Stimulated activated CD8-positive, alpha-beta memory T cell treated with anti-CD3 and anti-CD28 coated beads, Interleukin-4, amount 100 ng/mL, for 4 hours (primary cell): ENCODE results near the gene NCR2.

Experiments
- DNase-seq, 2 donors: peaks; one replicate each; pipeline ENCODE4 v3.0.0-alpha.2; 2020; ENCODE audit warnings: low read depth in 2 of 2, low spot score in 1 of 2

NCR2 gene

DNA sequence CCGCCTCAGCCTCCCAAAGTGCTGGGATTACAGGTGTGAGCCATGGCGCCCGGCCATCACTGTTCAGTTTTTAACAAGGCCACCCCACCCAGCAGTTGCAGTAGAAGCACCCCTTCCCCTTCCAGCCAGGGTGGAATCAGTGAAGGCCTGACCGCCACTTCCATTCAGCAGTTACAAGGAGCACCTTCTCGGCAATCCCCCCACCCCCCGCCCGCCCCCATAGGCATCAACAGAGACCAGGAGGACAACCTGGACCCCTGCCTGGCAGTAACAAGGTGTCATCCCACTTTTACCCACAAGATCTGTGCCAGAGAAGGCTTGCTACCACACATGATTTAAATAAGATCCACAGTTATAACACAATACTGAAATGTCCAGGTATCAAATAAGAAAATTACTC is 23.1 kb downstream of the NCR2 start:
- DNase-seq, result no peak

DNA sequence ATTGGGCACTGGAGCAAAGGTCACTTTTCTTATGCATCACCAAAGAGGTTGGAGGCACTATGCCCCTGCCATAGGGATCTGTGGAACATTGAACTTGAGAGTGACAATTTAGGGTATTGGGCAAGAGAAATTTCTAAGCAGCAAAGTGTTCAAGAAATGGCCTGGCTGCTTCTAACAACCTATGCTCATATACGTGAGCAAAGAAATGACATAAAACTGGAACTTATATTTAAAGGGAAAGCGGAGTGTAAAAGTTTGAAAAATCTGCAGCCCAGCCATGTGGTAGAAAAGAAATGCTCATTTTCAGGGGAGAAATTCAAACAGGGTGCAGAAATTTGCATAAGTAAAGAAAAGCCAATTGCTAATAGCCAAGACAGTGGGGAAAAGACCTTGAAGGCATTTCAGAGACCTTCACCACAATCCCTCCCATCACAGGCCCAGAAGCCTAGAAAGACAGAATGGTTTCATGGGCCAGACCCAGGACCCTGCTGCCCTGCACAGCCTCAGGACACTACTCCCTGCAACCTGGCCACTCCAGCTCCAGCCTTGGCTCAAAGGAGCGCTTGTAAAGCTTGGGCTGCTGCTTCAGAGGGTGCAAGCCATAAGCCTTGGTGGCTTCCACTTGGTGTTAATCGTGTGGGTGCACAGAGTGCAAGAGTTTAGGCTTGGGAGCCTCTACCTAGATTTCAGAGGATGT is 24.4 kb downstream of the NCR2 start:
- no peak for DNase-seq

- DNase-seq, result no peak
Measured at GRCh38 chr6:41360314-41360685, 24.9 kb downstream of the NCR2 start.

GRCh38 chr6:41366150-41366549 is 30.7 kb downstream of the NCR2 start:
- no peak for DNase-seq

DNA sequence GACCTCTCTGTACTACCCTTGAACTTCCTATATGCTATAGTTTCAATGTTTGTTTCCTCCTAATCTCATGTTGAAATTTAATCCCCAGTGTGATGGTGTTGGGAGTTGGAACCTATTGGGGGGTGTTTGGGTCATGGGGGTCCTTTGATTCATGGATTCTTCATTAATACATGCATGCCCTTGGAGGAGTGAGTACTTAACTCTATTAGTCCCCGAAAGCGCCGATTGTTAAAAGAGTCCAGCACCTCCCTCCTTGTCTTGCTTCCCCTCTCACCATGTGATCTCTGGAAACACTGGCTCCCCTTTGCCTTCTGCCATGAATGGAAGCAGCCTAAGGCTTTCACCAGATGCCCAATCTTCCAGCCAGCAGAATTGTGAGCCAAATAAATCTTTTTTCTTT is 31.7 kb downstream of the NCR2 start:
- no peak for DNase-seq

GRCh38 chr6:41367700-41368099 is 32.3 kb downstream of the NCR2 start:
- no peak for DNase-seq

- DNase-seq, result no peak
Measured at GRCh38 chr6:41370488-41371111, 35.2 kb downstream of the NCR2 start.

DNA sequence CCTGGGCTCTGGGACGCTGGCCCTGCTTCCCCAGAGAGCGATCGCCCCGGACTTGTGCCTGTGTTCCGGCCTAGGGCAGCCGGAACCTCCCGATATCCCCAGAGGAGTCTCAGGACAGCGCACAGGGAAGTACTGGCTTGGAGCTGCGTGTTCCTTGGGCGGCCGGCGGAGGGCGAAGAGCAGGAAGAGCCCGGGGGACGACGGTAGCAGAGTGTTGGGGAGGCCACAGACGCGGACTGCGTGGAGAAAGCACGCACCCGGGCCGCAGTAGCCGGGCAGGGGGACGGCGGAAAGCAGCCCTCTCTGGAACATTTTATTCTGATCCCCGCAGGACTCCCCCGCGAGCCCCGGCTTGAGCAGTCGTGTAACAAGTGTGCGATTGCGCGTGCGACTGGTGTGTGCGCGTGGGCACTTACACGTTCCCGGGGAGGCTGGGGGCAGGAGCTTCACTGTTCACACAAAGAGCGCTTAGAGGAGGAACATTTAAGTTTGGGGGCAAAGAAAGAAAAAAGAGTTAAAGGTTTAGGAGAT is 36.1 kb downstream of the NCR2 start:
- DNase-seq, result no peak

GRCh38 chr6:41371992-41372831 is 36.8 kb downstream of the NCR2 start:
- DNase-seq, result no peak

DNA sequence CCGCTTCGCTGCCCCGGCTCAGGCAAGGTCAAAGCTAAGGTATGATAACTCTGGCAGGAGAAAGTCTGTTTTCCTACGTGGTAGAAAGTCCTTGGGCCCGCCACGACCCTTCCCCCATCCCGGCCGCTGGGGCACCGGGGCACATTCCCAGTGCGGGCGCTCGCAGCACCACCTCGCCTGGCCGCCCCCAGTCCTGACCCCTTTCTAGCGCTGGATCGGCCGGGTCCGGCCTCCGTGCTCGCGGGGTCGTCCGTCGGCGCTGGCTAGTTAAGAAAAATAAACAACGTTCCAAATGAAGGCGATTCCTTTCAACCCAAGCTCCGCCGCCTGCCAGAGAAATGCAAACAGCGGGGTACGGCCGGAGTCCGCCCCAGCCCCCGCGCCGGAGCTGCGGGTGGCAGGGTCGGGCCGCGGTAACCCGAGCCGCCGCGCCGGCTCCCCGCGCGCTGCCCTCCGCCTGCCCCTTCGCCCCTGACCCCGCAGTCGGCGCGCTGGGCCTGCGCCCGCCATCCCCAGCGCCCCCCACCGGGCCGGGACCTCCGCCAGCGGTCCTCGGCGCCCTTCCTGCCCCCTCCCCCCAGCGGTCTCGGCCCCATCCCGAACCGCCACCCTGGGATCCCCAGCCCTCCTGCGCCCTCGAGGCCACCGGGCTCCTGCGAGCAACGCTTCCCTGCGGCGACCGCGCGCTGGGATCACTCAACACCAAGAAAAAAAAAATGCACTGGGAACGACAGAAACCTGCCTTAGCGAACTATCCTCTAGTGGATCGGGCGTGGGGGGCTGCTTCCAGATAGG is 37.6 kb downstream of the NCR2 start:
- DNase-seq, result no peak

- no peak for DNase-seq
Measured at GRCh38 chr6:41373627-41373918, 38.2 kb downstream of the NCR2 start.

DNA sequence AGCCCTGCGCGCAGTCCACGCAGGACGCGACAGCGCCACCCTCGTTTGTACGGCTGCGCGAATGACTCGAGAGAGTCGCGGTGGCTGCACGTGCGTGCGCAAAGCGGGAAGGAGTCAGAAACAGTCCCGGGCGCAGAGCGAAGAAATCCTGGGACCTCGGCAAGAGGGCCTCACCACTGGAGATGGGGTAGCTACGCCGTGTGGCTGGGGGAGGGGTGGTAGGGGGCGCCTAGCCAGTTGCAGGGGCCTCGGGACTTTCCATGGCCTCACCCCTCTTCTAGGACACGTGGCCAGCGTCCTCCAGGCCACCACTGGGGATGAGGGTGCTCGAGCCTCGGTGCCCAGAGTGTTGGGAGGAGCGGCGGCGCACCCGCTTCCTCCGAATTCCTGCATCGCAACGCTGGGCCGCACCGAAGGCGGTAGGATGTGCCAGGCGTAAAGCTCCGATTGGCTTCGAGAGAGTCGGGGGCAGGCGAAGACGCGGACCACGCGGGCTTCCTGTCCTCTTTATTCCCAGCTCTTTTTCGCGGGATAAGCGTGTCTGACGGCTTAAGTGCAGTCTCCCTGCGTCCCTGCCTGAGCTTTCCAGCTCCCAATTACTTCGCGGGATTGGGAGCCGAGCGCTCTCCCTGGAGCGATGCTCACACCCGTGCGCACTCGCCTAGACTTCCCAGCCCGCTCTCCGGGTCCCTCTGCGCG is 38.7 kb downstream of the NCR2 start:
- DNase-seq, result no peak

DNA sequence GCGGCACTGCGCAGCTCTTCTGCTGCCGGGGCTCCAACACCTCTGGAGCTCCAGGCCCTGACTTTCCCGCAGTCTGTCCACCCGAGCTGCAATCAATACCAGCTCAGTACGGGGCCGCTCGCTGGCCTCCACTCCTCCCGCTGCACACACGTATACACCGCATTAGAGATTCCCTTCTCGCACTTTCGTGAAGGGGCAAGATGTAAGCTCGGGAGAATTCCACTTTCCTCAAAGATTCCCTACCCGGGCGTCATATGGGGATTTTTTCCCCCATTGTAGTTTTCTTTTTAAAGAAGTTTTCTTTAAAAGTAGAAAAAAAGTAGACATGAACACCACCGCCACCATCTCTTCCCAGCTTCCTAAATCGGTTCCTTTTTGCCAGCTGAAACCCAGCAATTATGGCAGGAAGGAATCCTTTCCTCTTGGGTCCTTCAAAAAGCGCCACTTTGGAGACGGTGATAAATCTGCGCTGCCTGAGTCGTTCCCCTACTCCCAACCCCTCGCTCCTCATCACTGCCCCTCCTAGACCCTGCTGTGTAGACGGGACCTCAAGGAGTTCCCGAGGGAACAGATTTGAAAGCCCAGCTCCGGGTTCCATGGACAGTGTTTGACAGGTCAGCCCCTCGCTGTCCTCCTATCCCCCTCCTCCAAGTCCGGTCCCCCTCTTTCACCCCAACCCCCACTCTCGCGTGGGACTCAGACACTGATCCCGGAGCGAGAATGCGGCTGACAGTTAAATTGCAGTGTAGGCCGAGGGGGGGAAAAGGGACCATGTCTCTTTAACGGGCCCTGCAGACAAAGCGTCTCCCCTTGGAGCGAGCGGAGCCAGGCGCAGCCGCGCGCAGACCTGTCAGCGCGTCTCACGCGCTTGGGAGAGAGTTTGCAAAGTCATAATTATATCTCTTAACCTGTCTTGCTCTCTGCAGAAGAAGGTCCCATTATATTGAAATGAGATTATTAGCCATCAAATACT is 39.5 kb downstream of the NCR2 start:
- DNase-seq, result no peak

- DNase-seq, result no peak
Measured at GRCh38 chr6:41375598-41376151, 40.3 kb downstream of the NCR2 start.

DNA sequence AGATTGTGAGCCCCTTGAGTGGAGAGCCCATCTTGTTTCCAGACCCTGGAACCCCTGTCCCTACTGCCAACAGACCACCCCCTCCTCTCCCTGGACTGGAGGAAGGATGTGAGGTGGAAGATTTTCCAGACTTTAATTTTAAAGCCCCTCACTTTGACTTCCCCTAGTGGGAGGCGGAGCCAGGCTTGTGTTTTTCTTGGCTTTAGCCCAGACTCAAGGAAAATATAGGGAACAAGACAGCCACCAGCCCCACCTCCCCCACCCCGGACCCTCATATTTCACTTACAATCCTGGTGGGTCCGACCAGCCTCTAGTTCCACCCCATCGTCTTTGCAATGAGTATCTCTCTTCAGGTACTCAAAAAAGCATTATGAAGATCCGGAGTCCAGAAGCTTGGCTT is 40.8 kb downstream of the NCR2 start:
- DNase-seq, result no peak

- no peak for DNase-seq
Measured at GRCh38 chr6:41377071-41377470, 41.7 kb downstream of the NCR2 start.

DNA sequence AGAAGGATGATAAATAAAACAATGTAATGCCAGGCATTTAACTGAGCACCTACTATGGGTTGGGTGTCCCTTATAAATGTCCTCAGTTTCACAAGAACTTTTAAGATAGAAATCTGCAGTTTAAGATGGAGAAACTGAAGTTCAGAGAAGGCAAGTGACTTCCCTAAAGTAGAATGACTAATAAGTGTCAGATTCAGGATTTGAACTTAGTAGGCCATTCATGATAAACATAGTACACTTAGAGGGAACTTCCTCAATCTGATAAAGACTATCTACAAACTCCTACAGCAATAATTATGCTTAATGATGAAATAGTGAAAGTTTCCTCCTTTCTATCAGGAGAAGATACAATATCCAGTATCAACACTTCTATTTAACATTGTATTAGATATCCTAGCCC is 43.9 kb downstream of the NCR2 start:
- DNase-seq, result no peak

DNA sequence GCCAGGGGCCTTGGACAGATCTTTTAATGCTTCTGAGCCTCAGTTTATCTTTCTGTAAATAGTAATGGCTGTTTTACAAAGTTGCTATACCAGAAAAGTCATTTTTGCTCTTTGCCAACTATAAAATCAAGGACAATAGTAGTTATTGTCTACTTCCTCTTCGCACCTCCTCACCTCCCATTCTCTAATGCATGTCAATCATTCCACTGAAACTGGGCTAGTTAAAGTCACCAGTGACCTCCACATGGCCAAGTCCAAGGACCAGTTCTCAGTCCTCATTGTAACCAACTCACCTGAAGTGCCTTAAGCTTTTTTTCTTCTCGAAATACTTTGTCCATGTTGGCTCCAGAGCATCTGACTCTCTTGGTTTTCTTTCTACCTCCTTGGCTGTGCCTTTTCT is 51.2 kb downstream of the NCR2 start:
- no peak for DNase-seq

GRCh38 chr6:41392246-41392645 is 56.8 kb downstream of the NCR2 start:
- no peak for DNase-seq
